NB4 (cell line): ENCODE data around the gene ZNF423.

Source experiments
- DNase-seq: peaks from one replicate; pipeline ENCODE4 v3.0.0; 2010; ENCODE audit warnings: low read depth
- H3K4me3 ChIP-seq: one replicate; pipeline ENCODE4 v1.5.1; 2011; ENCODE audit warnings: mild to moderate bottlenecking, low read depth, low read length, moderate library complexity
- CTCF ChIP-seq: IDR thresholded peaks from one replicate; pipeline ENCODE4 v1.5.1; 2012; ENCODE audit warnings: low read depth, low read length
- MAX ChIP-seq: IDR thresholded peaks from 2 replicates; pipeline ENCODE4 v1.6.1; 2011; ENCODE audit warnings: low read depth, low read length
- MYC ChIP-seq: IDR thresholded peaks from 2 replicates; pipeline ENCODE4 v1.6.1; 2011; ENCODE audit warnings: low read depth, low read length
- POLR2A ChIP-seq: IDR thresholded peaks from 2 replicates; pipeline ENCODE4 v1.6.1; 2011; ENCODE audit warnings: mild to moderate bottlenecking; ENCODE audit not compliant: insufficient read length; ENCODE audit errors: extremely low read depth

ZNF423 gene

GRCh38 chr16:49454426-49455180 is 401.3 kb downstream of the ZNF423 start:
- TF ChIP-seq POLR2A (no peak), CTCF (no peak), MAX (no peak), MYC (no peak)
- H3K4me3 ChIP-seq: no peak overlapping the region

DNA sequence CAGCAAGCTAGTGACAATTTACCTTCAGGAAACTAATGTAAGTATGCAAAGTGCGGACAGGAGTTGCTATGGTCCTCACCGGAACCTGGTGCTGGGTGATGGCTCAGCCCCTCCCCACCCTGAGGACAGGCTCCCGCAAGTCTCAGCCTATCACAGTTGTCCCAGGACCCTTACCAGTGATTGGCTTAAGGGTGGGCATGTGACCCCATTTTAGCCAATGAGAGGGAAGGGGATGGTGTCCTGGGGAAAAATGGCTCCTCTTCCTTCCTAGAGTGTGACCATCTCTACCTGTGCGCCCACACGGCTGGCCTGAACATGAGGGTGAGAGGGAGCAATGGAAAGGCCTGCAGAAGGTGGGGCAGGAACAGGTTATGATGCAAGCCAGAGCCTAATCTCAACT is 401.9 kb downstream of the ZNF423 start:
- no peak for DNase-seq
- H3K4me3 ChIP-seq: no peak overlapping the region
- no peak for TF ChIP-seq MAX
- TF ChIP-seq CTCF: no peak
- TF ChIP-seq MYC: no peak
- no peak for TF ChIP-seq POLR2A

More at GRCh38 chr16:49454426-49455180, 401.3 kb downstream of the ZNF423 start:
- DNase-seq: no peak

GRCh38 chr16:49453021-49453420 is 402.9 kb downstream of the ZNF423 start:
- no peak overlapping the region for H3K4me3 ChIP-seq
- TF ChIP-seq POLR2A (no peak), MYC (no peak), CTCF (no peak), MAX (no peak)
- no peak for DNase-seq

- no peak overlapping the region for H3K4me3 ChIP-seq
- TF ChIP-seq MYC (no peak), POLR2A (no peak), MAX (no peak), CTCF (no peak)
- no peak for DNase-seq
Observed at GRCh38 chr16:49452578-49452977, 403.3 kb downstream of the ZNF423 start.

- TF ChIP-seq CTCF: no peak
- no peak for TF ChIP-seq MAX
- DNase-seq: no peak
- no peak overlapping the region for H3K4me3 ChIP-seq
Observed at GRCh38 chr16:49452108-49452507, 403.8 kb downstream of the ZNF423 start.

- no peak for DNase-seq
- no peak for TF ChIP-seq MYC
- H3K4me3 ChIP-seq: no peak overlapping the region
Observed at GRCh38 chr16:49446805-49447204, 409.1 kb downstream of the ZNF423 start.
